ENCODE measurements around the gene PRSS38. TPM values are rescaled to one million over a fixed set of nuclear protein-coding genes. Genes with fewer than 3 reads are reported as not detected.

The PRSS38 gene
- total RNA-seq, 1 donor from 2014 or later = not detected

DNA sequence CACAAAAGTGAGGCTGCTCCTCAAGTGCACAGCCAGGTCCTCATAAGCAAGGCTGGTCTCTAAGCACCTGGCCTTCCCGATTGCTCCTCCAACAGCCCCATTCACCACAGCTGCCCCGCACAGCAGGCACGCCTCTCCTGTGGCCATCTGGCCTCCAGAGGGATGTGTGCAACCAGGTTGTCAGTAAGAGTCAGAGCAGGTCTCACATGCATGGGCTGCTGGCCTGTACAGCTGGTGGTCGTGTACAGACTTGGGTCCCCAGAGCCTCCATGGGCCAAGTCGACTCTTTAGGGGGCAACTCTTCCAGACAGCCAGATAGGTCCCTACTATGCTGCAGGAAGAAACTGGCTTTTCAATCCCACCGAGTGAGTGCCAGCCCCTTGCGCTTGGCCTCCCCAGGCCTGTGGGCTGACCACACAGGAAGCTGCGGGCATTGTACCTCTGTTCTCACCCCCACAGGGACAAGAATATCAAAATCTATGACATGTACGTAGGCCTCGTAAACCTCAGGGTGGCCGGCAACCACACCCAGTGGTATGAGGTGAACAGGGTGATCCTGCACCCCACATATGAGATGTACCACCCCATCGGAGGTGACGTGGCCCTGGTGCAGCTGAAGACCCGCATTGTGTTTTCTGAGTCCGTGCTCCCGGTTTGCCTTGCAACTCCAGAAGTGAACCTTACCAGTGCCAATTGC lies 1.4 kb downstream of the PRSS38 start:
- Mint-ChIP-seq H3K27ac (ENCODE audit: unreplicated experiment) (no peak overlapping the region), H3K36me3 (ENCODE audit: low read depth, unreplicated experiment) (peaks cover 11% of the 10 kb centered on the region), H3K9me3 (ENCODE audit: unreplicated experiment) (peaks cover 16% of the 10 kb centered on the region), H3K4me3 (ENCODE audit: unreplicated experiment) (no peak overlapping the region), H3K27me3 (ENCODE audit: unreplicated experiment) (no peaks in the 10 kb centered on the region), H3K4me1 (ENCODE audit: unreplicated experiment) (no peaks in the 10 kb centered on the region)
- DNase-seq (ENCODE audit: low spot score) = no peak
- TF ChIP-seq, protein P1, sequence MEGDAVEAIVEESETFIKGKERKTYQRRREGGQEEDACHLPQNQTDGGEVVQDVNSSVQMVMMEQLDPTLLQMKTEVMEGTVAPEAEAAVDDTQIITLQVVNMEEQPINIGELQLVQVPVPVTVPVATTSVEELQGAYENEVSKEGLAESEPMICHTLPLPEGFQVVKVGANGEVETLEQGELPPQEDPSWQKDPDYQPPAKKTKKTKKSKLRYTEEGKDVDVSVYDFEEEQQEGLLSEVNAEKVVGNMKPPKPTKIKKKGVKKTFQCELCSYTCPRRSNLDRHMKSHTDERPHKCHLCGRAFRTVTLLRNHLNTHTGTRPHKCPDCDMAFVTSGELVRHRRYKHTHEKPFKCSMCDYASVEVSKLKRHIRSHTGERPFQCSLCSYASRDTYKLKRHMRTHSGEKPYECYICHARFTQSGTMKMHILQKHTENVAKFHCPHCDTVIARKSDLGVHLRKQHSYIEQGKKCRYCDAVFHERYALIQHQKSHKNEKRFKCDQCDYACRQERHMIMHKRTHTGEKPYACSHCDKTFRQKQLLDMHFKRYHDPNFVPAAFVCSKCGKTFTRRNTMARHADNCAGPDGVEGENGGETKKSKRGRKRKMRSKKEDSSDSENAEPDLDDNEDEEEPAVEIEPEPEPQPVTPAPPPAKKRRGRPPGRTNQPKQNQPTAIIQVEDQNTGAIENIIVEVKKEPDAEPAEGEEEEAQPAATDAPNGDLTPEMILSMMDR (IDR thresholded peaks at IDR 0.05; ENCODE audit: unreplicated experiment) = no peak

DNA sequence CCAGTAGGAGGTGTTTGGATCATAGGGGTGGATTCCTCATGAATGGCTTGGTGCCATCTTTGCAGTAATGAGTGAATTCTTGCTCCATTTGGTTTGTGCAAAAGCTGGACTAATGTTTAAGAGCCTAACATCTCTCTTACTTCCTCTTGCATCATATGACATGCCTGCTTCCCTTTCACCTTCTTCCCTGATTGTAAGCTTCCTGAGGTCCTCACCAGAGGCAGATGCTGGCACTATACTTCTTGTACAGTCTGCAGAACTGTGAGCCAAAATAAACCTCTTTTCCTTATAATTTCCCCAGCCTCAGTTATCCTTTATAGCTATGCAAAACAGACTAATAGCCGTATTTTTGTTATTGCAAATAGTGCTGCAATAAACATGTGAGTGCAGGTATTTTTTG lies 8.1 kb downstream of the PRSS38 start:
- H3K27ac Mint-ChIP-seq (ENCODE audit: unreplicated experiment) = no peak overlapping the region
- DNase-seq (ENCODE audit: low spot score) = no peak
- no peaks in the 10 kb centered on the region for H3K4me1 Mint-ChIP-seq (ENCODE audit: unreplicated experiment)
- no peaks in the 10 kb centered on the region for H3K27me3 Mint-ChIP-seq (ENCODE audit: unreplicated experiment)
- no peaks in the 10 kb centered on the region for H3K9me3 Mint-ChIP-seq (ENCODE audit: unreplicated experiment)
- no peak overlapping the region for H3K4me3 Mint-ChIP-seq (ENCODE audit: unreplicated experiment)
- no peaks in the 10 kb centered on the region for H3K36me3 Mint-ChIP-seq (ENCODE audit: low read depth, unreplicated experiment)
- TF ChIP-seq, protein P1 (IDR thresholded peaks at IDR 0.05; ENCODE audit: unreplicated experiment) = no peak

DNA sequence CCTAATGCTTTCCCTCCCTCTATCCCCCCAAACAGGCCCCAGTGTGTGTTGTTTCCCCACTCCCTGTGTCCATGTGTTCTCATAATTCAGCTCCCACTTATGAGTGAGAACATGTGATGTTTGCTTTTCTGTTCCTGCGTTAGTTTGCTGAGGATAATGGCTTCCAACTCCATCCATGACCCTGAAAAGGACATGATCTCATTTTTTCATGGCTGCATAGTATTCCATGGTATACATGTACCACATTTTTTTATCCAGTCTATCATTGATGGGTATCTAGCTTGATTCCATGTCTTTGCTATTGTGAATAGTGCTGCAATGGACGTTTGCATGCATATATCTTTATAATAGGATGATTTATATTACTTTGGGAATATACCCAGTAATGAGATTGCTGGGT lies 8.7 kb downstream of the PRSS38 start:
- TF ChIP-seq, protein P1 (IDR thresholded peaks at IDR 0.05; ENCODE audit: unreplicated experiment) = no peak
- no peak for DNase-seq (ENCODE audit: low spot score)
- Mint-ChIP-seq H3K4me1 (ENCODE audit: unreplicated experiment) (no peaks in the 10 kb centered on the region), H3K36me3 (ENCODE audit: low read depth, unreplicated experiment) (no peaks in the 10 kb centered on the region), H3K27me3 (ENCODE audit: unreplicated experiment) (no peaks in the 10 kb centered on the region), H3K4me3 (ENCODE audit: unreplicated experiment) (no peak overlapping the region), H3K9me3 (ENCODE audit: unreplicated experiment) (no peaks in the 10 kb centered on the region), H3K27ac (ENCODE audit: unreplicated experiment) (no peak overlapping the region)

DNA sequence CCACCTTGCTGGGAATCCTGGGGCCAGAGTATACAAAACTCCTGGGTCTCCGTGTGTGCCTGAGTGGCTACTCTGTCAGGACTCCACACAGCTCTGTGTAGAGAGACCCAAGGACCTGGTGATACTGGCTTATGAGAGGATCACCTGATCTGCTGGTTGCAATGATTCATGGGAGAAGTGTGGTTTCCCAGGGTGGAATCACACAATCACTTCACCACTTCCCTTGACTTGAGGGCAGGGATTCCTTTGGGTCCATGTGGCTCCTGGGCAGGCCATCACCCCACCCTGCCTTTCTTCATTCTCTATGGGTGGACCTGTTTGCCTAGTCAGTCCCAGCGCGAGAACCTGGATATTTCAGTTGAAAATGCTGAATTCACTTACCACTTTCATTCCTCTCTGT lies 13.3 kb downstream of the PRSS38 start:
- DNase-seq (ENCODE audit: low spot score) = no peak
- Mint-ChIP-seq H3K36me3 (ENCODE audit: low read depth, unreplicated experiment) (no peaks in the 10 kb centered on the region), H3K27ac (ENCODE audit: unreplicated experiment) (no peak overlapping the region), H3K4me1 (ENCODE audit: unreplicated experiment) (no peaks in the 10 kb centered on the region), H3K4me3 (ENCODE audit: unreplicated experiment) (no peak overlapping the region), H3K9me3 (ENCODE audit: unreplicated experiment) (no peaks in the 10 kb centered on the region), H3K27me3 (ENCODE audit: unreplicated experiment) (no peaks in the 10 kb centered on the region)
- TF ChIP-seq, protein P1 (IDR thresholded peaks at IDR 0.05; ENCODE audit: unreplicated experiment) = no peak

DNA sequence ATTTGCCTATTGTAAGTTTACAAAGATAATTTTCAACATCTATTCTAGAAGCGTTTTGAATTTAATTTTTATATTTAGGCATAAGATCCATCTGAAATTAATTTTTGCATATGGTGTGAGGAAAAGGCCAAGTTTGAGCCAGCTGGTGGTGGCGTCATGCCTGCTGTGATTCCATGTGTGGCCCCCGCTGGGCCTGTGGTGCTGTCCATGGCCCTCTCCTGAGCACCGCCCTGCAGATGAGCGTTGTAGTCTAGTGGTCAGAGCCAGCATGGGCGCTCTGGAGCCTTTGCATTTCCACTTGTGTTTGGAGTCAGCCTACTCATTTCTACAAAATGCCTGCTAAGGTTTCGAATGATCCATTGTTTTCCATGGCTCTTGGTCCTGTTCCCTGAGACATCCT lies 22.7 kb downstream of the PRSS38 start:
- no peaks in the 10 kb centered on the region for H3K4me1 Mint-ChIP-seq (ENCODE audit: unreplicated experiment)
- TF ChIP-seq, protein P1 (IDR thresholded peaks at IDR 0.05; ENCODE audit: unreplicated experiment) = no peak
- H3K4me3 Mint-ChIP-seq (ENCODE audit: unreplicated experiment) = no peak overlapping the region
- no peak for DNase-seq (ENCODE audit: low spot score)
- no peaks in the 10 kb centered on the region for H3K36me3 Mint-ChIP-seq (ENCODE audit: low read depth, unreplicated experiment)
- peaks cover 3% of the 10 kb centered on the region for H3K27me3 Mint-ChIP-seq (ENCODE audit: unreplicated experiment)
- no peaks in the 10 kb centered on the region for H3K9me3 Mint-ChIP-seq (ENCODE audit: unreplicated experiment)
- no peak overlapping the region for H3K27ac Mint-ChIP-seq (ENCODE audit: unreplicated experiment)

All from endothelial cell (in vitro differentiated cells).